Measurements from ENCODE around the gene SLC44A5. TPM values are rescaled to one million over a fixed set of nuclear protein-coding genes. Genes with fewer than 3 reads are reported as not detected.
"Not testable (repeated sequence)": the region's sequence is repeated elsewhere in the genome, so short reads cannot be mapped to it uniquely, and the experiment has no call there.

The SLC44A5 gene
- polyA plus RNA-seq, 1 donor, result 16.4 TPM

- no peak for DNase-seq
These were observed 89.9 kb downstream of the SLC44A5 start for GRCh38 chr1:75520862-75521475.

GRCh38 chr1:75519651-75520427 lies 91.1 kb downstream of the SLC44A5 start:
- DNase-seq, result no peak

GRCh38 chr1:75518686-75519085 lies 92.2 kb downstream of the SLC44A5 start:
- no peak for DNase-seq

- DNase-seq, result no peak
These were observed 96.6 kb downstream of the SLC44A5 start for GRCh38 chr1:75514270-75514669.

GRCh38 chr1:75506976-75507375 lies 103.9 kb downstream of the SLC44A5 start:
- DNase-seq, result no peak

- DNase-seq, result no peak
These were observed 107.5 kb downstream of the SLC44A5 start for GRCh38 chr1:75503221-75503974.

GRCh38 chr1:75502776-75503175 lies 108.1 kb downstream of the SLC44A5 start:
- no peak for DNase-seq

GRCh38 chr1:75501577-75502295 lies 109.2 kb downstream of the SLC44A5 start:
- no peak for DNase-seq

- DNase-seq, result no peak
These were observed 118.9 kb downstream of the SLC44A5 start for GRCh38 chr1:75492011-75492410.

- DNase-seq, result no peak
These were observed 123.5 kb downstream of the SLC44A5 start for GRCh38 chr1:75487399-75487798.

GRCh38 chr1:75484789-75485188 lies 126.1 kb downstream of the SLC44A5 start:
- no peak for DNase-seq

GRCh38 chr1:75482951-75483350 lies 128.0 kb downstream of the SLC44A5 start:
- no peak for DNase-seq

GRCh38 chr1:75476486-75476885 lies 134.4 kb downstream of the SLC44A5 start:
- DNase-seq, result not testable (repeated sequence)

GRCh38 chr1:75475696-75476095 lies 135.2 kb downstream of the SLC44A5 start:
- no peak for DNase-seq

- DNase-seq, result no peak
These were observed 137.8 kb downstream of the SLC44A5 start for GRCh38 chr1:75472971-75473603.

GRCh38 chr1:75472089-75472970 lies 138.6 kb downstream of the SLC44A5 start:
- no peak for DNase-seq

GRCh38 chr1:75471252-75471651 lies 139.7 kb downstream of the SLC44A5 start:
- no peak for DNase-seq

- no peak for DNase-seq
These were observed 140.5 kb downstream of the SLC44A5 start for GRCh38 chr1:75470448-75470847.

GRCh38 chr1:75469586-75470173 lies 141.2 kb downstream of the SLC44A5 start:
- DNase-seq, result no peak

GRCh38 chr1:75461808-75462325 lies 149.0 kb downstream of the SLC44A5 start:
- DNase-seq, result no peak

All from left kidney (tissue), 2 donors.